GM18511 (cell line): ENCODE measurements around the gene PROCA1.

ENCODE experiments used
- ATAC-seq: cut with Tn5 transposase; IDR thresholded peaks from one replicate; pipeline ENCODE4 v1.9.1; 2021; ENCODE audit warnings: mild to moderate bottlenecking, moderate library complexity; ENCODE audit not compliant: unreplicated experiment

PROCA1 gene

GRCh38 chr17:28710861-28711722 is 596 bp downstream of the PROCA1 start:
- peak; percentile 89 for ATAC-seq

DNA sequence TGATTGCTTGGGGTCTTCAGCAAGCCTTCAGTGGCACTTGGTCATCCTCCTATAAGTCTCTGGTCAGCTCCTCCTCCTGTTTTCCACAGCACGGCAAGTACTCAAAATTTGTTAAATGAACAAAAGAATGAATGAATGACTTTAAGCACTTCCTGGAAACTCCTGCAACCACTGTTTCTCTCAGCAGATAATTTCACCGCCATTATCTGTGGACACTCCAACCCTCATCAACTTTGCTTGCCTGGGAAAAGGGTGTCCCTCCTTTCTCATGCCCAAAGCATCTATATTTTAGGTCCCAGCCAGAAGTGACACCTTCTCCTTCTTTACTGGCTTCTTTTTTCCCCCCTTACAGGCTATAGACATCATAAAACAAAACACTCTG is 4.4 kb downstream of the PROCA1 start:
- ATAC-seq: no peak

DNA sequence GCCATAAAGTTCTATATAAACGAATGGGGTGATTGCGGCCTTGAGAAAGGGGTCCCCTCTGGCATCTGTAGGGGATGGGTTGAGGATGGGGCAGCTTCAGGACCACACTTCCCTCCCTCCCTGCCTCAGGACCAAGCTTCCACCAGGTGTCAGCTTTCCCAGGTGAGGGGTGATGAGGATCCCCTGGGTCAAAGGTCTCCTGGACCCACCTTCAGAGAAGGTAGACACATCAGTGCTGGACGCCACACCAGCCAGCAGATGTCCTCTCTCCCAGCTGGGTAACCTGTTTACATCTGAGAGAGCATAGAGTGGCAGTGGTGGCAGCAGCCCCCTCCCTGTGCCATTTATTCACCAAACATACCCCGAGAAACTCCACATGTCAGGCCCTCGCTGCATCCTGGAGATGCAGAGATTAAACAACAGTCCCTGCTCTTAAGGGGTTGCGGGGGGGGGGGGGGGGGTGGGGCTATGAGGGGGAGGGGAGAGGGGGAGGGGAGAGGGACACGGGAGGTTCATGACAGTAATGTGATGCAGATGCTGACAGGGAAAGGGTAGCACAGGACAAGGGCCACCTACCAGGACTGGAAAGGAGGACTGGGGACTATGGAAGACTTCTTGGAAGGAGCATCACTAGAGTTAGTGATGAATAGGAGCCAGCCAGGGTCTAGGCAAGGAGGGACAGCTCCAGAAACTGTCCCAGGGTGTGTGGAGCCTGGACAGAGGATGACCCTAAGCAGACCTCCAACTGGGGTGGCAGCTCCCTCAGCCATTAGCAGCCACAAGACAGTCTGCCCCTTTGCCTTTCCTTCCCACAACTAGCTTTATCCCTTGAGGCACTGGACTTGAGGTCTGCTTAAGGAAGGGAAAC is 5.0 kb downstream of the PROCA1 start:
- ATAC-seq: no peak

DNA sequence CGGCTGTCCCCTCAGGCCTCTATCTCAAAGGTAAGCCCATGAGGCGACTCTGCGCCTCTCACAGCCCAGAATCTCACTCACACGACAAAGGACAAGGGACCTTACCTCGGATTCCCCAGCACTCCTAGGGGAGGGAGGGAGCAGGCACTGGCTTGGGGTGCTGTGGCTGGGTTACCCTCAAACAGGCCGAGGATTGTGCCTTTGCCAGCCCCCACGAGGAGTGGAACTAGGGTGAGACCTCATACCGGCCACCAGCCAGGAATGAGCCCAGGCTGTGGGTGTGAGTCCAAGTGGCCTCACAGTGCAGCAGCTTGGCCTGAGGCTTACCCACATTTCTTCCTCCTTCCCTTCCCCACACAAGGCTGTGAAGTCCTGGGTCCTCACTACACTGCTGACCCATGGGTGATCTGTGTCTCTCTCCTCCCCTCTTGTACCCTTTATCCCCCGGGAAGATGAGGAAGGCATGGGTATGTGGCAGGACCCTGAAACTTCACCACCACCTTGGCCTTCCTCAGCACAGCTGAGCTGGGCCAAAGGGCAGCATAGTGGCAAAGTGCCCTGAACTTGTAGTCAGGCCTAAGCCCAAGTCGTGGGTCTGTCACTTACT is 5.9 kb downstream of the PROCA1 start:
- ATAC-seq: no peak

GRCh38 chr17:28705074-28705659 is 6.5 kb downstream of the PROCA1 start:
- no peak for ATAC-seq

DNA sequence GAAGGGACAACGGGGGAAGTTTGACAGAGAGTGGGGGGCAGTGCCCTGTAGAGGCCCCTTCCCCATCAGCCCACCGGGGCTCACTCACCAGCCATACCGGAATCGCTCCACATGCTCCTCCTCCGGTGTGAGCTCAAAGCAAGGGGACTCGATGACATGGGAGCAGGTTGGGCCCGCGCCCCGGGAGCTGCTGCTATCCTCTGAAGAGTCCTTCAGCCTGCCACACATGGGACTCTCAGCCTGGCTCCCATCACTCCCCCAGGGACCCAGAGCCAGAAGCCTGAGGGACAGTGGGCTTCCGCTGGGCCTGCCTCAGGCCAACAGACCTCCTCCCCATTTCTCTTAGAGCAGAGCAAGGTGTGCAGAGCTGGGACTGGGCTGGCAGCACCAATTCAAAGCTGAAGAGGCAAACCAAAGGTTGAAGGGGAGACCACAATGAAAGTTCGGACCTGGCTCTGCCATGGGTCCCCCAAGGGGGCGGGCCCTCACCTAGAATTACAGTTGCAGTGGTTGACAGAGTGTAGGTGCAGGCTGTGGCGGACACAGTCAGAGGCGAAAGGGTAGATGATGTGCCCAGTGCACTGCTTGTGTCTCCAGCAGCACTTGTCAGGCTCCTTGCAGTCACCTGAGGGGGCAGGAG is 7.3 kb downstream of the PROCA1 start:
- ATAC-seq: no peak

- no peak for ATAC-seq
These were observed 8.0 kb downstream of the PROCA1 start for GRCh38 chr17:28703552-28704218.

DNA sequence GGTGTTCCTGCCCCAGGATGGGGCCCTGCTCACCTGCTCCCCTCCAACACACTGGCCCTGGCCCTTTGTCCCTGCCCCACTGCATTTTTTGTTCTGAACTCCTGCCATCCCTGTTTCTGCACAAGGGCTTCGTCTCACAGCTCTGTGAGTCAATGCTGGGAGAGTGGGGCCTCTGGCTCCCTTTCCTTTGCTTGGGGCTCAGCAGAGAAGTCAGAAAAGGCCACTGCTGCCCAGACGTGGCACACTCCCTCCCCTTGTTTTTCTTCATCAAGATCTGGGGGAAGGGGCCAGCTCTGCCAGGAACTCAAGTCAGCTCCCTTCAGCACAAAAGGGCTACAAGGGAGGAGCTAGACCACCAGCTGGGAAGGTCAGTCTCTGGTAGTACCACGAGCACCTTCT is 8.9 kb downstream of the PROCA1 start:
- ATAC-seq: no peak

DNA sequence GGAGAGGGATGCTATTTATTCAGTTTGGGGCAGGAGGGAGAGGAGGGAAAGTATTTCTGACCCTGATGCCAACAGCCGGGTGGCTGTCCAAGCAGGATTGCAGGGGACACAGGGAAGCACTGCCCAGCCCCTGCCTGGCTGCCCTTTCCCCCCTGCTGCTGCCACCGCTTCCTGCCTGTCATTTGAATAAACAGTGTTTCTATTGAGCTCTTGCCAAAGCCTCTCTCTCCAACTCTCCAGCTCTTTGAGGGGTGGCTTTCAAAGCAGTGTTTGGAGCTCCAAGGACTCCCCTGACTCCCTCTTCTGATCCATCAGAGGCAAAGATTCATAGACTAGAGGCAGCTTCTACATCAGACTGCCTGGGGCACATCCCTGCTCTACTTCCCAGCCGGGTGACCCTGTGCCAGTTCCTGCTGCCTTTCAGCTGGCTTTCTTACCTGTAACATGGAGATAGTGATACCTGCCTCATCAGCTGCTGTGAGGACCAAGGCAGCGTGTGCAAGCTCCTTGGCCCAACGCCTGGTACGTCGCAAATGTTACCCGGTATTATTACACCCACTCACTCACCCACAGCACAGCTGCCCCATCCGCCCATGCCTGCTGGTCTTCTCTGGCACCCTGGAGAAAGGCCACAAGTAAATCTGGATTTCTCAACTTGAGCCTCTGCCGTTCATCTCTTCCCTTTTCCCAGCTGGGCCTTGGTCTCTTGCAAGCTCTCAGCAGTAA is 9.5 kb downstream of the PROCA1 start:
- no peak for ATAC-seq

DNA sequence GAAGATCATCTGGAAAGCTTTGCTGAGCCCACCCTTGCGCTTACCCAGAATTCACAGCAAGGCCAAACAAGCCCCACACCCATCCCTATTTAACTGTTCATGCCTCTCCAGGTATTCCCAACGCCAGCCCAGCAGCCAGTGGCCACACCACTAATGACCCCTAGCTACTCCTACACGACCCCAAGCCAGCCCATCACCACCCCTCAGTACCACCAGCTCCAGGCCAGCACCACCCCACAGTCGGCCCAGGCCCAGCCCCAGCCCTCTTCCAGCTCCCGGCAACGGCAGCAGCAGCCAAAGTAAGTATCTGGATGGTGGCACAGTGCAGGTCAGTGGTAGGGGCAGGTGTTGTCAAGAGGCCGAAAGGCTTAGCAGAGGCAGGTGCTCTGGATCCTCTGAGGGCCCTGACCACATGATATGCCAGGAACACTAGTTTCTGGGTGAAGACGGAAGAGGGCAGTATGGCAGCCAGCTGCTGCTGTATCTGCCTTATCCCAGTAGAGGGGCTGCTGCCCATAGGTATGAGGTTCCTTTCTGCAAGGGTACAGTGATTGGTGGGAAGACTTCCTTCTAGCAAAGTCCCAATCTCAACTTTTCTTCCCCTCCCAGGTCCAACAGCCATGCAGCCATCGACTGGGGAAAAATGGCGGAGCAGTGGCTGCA is 10.7 kb downstream of the PROCA1 start:
- ATAC-seq: no peak

DNA sequence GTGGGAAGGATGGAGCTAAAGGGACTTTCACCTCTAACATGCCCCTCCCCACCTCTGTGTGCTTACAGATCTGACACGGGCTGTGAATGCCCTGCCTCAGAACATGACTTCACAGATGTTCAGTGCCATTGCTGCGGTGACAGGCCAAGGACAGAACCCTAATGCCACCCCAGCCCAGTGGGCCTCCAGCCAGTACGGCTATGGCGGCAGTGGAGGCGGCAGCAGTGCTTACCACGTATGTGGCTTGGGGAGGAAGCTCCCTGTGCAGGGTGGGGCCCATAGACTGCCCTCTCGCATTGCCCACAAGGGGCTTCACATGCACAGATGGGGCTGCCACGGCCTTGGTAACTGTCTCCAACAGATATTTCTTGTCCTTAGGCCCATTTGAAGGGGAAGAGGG is 11.4 kb downstream of the PROCA1 start:
- ATAC-seq: no peak

DNA sequence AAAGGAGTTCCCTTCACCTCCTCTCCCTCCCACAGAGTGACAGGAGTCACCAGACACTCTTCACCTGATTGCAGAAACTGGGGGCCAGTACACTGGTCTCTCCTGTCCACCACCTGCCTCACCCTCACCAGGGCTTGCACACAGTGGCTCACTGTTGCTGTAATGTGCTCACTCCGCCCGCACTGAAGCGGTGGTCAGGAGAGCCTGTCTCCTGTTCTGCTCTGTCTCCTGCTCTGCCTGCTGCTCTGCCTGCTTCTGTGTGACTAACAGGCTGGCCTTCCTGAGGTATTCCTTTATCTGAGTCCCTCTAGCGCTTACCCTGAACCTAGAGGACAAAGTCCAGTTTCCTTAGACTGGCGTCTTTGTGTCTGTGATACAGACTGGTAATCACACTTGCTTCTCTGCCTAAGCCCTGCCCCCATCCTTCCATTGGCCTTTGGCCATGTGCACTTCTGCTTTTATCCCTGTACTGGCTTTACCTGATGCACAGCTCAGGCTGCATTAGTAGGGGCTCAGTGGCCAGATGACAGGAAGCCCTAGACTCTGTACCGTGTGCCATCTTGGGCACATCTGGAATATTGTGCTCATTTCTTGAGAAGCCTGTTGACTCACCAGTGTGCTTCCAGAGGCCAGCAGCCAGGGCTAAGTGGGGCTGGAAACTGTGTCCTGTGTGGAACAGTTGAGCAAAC is 13.3 kb downstream of the PROCA1 start:
- no peak for ATAC-seq

DNA sequence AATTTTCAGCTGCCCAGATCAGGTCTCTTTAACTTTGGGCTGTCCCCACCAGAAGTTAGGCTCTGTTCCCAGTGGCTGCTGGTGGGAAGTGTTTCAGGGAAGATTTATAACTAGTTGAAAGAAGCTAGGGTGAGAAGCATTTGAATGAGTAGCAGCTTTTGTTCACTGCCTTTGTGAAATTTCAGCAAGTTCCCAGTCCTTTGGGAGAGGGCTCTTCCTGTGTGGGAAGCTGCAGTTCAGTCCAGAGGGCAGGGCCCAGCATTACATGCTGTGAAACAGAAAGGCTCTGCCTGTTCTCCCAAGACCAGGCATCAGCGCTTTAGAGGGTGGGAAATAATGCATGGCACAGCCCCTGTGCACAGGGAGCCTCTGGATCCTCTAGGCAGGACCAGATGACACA is 17.8 kb downstream of the PROCA1 start:
- ATAC-seq: no peak

DNA sequence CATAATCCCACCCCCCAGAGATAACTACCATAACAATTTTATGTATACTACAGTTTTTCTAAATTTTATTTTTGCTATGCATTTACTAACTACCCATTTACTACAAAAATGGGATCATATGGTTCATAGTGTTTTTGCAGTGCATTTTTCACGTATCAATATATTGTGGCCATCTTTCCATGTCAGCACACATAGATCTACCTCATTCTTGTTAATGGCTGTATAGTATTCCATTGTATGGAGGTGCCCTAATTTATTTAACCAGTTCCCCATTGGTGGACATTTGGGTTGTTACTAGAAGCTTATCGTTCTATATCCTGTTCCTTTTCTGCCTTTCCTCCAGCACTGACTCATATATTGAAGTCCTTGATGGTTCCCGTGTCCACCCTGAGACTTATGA is 22.7 kb downstream of the PROCA1 start:
- no peak for ATAC-seq

GRCh38 chr17:28688481-28688880 is 23.2 kb downstream of the PROCA1 start:
- no peak for ATAC-seq

DNA sequence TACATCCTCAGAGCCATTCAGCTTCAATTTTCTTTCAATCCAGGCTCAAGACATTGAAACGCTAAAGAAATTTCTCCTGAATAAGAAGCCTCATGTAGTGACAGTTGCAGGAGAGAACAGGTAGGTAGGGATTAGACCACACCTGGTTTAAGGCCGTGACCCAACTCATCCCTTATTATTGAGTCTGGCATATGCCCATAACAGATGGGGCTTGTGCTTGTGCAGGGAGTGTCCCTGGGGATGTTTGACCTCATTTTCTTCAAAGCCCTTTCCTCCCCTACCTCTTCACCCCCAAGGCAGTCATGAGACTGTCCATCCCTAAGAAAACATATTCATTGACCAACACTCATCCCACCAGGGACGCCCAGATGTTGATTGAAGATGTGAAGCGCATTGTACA is 25.4 kb downstream of the PROCA1 start:
- no peak for ATAC-seq

GRCh38 chr17:28685366-28685765 is 26.3 kb downstream of the PROCA1 start:
- ATAC-seq: no peak

DNA sequence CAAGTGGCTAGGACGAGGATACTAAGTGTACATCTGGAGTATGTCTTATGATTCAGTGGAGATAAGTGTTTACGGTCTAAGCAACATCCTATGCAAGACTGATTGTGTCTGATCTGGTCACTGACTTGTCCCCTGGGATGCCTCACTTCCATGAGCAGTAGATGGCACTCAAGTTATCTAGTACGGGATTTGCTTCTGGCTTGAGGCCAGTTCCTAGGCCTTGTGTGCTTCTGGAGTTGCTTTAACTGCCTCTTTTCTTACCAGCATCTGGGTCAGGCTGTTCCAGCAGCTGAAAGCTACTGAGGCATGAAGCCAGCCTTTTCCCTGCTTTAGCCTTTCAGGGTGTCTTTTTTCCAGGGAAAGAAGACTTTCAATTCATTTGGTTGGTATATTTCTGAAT is 26.7 kb downstream of the PROCA1 start:
- ATAC-seq: no peak

- ATAC-seq: no peak
These were observed 29.0 kb downstream of the PROCA1 start for GRCh38 chr17:28682655-28683054.
